ENCODE measurements around the gene GPHN.
"Not testable (repeated sequence)": the region's sequence is repeated elsewhere in the genome, so short reads cannot be mapped to it uniquely, and the experiment has no call there.

The GPHN gene

DNA sequence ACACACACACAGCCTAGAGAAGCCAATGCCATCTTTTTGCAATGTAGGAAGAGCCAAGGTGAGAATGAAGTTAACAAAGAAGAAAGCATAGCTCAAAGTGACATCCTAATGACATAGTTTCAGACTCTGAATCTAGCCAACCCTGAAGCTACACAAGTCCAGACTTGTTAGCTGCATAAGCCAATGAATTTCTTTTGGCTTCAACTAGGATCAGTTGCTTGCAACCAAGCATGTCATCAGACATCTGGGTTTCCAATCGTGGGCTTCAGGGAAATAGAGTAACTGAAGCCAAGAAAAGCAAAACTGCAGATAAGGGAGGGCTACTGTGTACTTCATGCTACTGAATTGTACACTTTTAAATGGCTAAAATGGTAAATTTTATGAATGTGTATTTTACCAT, 4.4 kb upstream of the GPHN start:
- DNase-seq: no peak

DNA sequence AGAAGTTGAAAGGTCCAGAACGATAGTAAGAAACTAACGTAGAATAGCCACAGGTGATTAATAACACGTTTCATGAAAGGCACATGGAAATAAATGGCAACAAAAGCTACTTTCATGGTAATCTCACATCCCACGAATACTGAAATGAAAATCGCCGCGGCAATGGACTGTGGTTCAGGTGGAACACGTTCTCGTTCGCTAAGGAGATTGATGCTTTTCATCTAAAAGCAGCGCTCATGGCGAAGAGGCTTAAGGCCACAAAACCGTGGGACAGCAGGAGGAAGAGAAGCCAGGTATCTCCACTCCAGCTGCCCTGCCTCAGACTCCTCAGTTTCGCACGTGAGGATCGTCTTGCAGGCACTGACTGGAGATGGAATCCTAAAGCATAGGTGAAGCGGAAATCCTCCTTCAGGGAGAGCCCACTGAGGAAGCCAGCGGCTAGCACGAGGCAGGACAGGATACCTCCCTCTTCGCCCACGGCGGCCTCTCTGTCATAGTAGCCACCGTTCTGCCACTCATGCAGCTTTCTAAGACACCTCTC, 696 bp upstream of the GPHN start:
- no peak for DNase-seq

DNA sequence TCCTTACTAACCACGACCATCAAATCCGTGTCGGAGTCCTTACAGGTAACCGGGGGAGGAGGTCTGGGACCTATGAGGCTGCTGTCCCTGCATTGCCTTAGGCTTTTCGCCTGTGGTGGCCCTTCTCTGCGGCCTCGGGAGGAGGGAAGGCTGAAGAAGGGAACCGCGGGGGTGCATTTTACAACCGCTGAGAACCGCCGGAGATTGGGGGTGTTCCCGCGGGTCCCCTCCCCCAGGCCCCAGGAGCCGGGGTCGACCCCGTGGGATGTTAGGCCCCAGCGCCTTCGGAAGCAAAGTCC, 549 bp downstream of the GPHN start:
- no peak for DNase-seq

DNA sequence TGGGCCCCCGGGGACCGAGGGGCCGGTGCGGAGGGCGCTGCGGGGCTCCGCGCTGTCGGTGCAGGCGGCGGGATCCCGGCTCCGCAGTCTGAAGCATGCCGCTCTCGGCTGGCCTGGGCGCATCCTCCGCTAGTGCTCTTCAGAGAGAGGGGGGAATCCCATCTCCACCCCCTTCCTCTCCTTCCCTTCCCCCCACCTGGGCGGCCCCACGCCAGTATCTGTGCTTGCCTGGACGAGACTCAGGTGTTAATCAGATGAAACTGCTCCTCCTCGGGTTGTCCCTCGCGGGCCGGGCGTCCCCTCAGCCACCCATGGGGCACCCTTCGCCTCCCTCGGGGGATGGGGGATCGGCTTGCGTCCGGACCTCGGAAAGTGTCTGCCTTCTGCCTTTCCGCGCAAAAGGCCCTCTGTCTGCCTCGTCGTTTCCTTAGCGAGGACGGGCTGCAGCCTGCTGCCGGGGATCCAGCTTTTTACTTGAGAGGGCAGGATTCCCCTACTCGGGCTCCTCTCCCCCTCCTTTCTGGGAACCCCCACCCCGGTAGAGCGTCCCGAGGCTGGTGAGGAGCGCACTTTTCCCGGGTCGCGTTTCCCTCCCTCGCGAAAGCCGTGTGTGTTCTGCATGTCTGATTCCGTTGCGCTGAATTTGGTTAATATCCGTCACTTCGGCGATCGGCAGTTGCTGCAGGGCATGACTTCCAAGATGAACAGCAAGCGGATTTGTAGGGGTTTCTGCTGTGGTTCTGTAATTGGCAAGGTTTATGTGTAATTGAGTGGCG, 1.1 kb downstream of the GPHN start:
- peak; percentile 4 for DNase-seq

DNA sequence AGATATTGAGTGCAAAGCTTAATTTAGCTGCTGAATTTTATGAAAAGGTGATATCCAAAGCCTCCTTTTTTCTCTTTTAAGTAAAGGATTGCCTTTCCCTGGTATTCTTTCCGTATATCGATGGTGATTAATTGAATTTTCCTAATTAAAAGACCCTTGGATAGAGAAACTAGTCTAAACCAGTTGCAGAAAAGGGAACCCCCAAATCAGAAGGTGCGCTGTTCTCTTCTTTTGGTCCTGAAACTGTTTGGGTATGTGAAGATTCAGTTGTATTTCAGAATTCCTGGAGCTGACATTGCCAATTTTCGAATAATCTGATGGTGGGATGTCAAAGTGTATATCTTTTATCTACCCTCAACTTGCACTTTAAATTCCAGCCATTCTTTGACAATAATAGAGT, 1.9 kb downstream of the GPHN start:
- DNase-seq: no peak

DNA sequence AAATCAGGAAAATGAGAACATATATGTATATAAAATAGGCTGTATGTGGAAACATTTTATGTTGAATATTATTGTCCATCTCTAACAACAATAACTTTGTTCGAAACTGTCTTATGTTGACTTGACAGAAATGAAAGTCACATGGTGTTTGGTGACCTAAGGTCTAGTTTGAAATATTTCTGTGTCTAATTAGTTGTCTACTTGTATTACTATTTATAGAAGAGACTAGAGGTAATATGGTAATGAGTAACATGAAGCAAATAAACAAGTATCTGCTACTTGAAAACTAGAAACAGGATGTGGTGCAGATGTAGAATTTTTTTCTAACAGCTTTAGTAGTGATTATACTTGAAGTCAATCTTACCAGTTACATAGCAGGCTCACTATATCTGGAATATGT, 3.9 kb downstream of the GPHN start:
- no peak for DNase-seq

DNA sequence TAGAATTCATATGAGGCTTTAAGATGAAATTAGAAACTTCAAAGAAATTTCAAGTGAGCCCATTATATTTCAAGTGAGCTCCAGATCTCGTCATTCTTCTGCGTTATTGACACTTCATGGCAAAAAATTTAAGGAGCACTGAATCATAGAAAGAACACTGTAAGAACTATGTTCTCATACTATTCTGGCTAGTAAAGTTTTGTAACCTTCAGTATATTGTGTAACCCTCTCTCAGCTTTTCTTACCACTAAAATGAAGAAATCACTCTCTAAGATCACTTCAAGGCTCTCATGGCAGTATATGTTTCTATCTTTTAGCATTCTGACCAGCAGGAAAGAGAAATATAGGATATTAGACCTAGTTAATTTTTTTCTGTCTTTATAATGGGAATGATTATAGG, 6.3 kb downstream of the GPHN start:
- no peak for DNase-seq

DNA sequence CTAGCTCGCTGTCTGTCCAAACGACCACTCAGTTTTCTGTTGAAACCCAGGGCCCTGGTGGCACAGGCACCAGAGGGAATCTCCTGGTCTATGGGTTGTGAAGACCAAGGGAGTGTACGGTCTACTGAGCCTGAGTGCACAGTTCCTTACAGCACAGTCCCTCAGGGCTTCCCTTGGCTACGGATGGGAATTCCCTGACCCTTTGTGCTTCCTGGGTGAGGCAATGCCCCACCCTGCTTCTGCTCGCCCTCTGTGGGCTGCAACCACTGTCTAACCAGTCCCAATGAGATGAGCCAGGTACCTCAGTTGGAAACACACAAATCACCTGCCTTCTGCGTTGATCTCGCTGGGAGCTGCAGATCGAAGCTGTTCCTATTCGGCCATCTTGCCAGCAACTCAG, 22.6 kb downstream of the GPHN start:
- no peak for DNase-seq

DNA sequence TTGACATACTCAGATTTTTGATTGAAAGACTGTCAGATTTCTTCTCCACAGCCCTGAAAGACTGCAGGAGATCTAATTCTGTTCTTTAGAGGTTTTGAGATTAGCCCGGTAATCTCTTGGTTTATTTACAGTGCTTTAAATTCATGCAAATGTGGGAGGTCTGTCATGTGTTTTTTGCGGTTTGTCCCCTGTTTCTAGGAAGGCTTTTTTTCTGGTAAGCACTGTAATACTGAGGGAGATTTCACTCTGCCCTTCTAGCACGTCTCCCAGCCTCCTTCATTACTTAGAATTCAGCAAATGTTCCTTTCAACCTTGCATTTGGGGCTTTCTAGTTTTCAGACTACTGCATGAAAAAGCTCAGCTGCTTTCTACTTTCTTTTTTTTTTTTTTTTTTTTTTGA, 31.1 kb downstream of the GPHN start:
- no peak for DNase-seq

DNA sequence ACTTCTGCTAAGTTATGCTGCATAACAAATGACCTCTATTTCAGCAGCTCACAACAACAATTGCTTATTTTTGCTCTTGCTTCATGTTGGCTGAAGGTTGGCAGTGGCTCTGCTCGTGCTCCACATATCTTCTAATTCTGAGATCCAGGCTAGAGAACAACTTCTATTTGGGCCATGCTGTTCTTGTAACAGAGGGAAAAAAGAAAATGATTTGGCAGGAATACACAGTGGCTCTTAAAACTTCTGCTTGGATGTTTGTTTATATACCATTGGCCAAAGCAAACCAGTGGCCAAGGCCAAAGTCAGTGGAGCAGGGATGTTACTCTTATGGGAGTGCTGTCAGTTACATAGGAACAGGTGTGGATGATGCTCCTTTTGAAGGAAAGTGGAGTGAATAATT, 32.1 kb downstream of the GPHN start:
- no peak for DNase-seq

DNA sequence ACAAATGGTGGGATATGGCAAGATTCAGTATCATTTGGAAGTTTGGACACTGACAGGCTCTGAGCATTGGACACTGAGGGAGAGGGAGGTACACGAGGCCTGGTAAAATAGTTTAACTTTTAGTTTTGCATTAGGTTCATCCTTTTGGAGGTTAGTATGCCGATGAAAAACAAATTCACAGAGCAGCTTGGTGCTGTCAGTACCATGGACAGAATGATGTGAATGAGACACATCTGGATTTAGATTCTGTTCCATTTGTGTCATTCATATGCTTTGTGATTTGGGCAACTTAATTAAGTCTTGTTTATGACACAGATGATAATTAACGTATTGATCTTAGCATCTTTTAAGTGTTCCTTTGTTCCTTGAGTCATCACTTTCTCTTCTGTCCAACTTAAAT, 33.7 kb downstream of the GPHN start:
- no peak for DNase-seq

DNA sequence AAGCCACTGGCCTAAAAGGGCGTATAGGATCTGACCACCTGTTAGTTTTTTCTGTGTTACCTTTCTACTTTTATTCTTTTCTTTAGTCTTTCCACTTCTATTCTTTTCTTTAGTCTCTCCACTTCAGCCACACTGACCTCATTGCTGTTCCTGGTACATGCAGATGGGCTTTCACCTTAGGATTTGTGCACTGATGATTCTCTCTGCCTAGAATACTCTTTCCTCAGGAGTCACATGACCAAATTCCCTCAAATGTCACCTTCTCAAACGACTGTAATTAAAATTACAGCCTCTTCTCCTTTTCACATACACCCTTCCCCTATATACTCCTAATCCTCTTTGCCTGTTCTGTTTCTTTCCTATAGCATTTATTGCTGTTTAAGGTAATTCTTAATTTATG, 36.0 kb downstream of the GPHN start:
- DNase-seq: no peak

DNA sequence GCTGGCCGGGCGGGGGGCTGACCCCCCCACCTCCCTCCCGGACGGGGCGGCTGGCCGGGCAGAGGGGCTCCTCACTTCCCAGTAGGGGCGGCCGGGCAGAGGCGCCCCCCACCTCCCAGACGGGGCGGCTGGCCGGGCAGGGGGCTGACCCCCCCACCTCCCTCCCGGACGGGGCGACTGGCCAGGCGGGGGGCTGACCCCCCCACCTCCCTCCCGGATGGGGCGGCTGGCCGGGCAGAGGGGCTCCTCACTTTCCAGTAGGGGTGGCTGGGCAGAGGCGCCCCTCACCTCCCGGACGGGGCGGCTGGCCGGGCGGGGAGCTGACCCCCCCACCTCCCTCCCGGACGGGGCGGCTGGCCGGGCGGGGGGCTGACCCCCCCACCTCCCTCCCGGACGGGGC, 37.2 kb downstream of the GPHN start:
- not testable (repeated sequence) for DNase-seq

DNA sequence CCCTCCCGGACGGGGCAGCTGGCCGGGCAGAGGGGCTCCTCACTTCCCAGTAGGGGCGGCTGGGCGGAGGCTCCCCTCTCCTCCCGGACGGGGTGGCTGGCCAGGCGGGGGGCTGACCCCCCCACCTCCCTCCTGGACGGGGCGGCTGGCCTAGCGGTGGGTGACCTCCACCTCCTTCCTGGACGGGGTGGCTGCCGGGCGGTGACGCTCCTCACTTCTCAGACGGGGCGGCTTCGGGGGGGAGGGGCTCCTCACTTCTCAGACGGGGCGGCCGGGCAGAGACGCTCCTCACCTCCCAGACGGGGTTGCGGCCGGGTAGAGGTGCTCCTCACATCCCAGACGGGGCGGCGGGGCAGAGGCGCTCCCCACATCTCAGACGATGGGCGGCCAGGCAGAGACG, 37.8 kb downstream of the GPHN start:
- not testable (repeated sequence) for DNase-seq

DNA sequence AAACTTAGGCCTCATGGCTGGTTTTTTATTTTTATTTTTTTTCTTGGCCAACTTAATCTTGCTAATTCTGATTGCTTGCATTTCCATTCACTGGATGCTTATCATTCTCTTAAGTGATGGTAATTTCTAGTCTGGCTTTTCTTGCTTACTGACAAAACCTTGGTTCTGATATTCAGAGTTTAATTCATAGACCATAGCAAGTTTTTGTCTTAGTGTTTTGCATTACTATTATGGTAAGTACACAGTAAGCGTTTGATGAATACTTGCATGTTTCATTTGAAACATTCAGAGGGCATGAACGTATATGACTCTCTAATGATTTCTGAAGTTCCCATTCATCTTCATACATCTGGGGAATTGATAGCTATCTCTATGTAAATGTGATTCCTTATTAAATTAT, 55.8 kb downstream of the GPHN start:
- no peak for DNase-seq

DNA sequence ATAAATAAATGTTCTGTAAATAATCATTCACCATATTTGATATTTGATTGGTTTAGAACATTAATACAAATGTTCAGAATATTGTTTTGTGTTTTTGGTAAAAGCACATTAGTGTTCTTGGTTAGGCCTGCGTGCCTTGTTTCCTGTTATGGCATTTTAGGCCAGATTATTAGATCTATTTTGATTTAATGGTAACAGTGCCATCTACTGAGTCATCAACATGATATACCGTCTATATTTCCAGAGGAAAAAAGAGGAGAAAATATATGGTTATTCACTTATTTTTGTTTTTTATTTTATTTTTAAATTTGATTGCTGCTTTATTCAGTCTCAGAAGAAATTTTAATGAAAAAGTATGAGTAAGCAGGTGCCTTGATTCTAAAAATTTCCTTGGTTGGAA, 60.3 kb downstream of the GPHN start:
- DNase-seq: no peak

DNA sequence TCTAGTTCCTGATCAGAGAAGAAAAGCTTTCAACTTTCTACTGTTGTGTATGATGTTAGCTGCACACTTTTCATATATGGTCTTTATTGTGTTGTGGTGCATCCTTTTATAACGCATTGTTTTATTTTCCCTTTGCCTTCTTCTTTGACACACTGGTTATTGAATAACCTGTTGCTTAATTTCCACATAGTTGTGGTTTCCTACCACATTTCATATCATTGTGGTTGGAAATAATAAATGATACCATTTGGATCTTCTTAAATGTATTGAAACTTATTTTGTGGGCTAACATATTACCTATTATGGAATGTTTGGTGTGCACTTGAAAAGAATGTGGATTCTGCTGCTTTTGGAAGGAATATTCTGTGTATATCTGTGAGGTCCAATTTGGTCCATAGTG, 64.9 kb downstream of the GPHN start:
- no peak for DNase-seq

DNA sequence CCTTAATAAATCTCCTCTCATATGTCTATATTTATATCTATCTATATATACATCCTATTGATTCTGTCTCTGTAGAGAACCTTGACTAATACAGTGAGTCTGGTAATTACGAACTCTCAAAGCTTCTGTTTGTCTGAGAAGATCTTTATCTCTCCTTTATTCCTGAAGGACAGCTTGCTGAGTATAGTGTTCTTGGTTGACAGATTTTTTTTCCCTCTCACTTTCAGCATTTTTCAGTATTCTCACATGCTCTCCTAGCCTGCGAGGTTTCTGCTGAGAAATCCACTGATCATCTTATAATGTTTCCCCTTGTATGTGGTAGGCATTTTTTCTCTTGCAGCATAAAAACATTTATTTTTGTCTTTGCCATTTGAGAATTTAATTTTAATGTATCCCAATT, 67.1 kb downstream of the GPHN start:
- DNase-seq: no peak

DNA sequence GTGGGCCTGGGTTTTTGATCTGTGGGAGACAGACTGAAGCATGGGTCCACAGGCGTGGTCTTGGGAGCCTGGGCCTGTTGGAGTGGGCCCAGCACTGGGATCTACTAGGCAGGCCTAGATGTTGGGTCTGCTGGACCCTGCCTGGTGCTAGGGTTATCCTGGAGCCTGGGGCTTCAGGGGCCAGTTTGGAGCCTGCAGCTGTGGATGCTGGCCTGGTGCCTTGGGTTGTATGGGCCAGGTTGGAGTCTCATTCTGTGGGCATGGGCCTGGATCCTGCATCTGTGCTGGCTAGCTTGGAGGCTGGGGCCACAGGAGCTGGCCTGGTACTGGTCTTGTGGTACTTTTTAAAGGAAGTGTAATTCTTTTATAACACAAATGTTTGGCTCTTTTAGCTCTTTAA, 68.0 kb downstream of the GPHN start:
- DNase-seq: no peak

DNA sequence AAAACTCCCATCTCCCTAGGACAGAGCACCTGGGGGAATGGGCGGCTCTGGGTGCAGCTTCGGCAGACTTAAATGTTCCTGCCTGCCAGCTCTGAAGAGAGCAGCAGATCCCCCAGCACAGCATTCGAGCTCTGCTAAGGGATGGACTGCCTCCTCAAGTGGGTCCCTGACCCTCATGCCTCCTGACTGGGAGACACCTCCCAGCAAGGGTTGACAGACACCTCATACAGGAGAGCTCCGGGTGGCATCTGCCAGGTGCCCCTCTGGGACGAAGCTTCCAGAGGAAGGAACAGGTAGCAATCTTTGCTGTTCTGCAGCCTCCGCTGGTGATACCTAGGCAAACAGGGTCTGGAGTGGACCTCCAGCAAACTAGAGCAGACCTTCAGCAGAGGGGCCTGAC, 79.8 kb downstream of the GPHN start:
- DNase-seq: not testable (repeated sequence)

DNA sequence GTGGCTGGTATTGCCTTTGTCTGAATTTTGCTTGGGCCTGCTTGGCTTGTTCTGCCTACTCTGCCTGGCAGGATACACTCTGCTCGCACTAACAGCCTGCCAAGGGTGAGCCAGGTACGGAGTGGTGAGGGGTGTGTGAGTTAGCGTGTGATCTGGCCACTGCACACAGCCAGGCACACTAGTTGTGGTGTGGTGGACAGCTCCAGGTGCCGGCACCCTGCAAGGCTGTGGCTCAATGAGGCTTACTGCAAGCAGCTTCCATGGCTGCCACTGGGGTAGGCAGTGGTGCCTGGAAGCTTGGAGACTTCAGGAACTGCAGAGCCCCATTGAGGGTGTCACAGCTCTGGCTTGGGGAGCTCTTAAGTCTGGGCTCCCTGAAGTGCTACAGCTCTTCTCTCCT, 87.4 kb downstream of the GPHN start:
- DNase-seq: no peak

DNA sequence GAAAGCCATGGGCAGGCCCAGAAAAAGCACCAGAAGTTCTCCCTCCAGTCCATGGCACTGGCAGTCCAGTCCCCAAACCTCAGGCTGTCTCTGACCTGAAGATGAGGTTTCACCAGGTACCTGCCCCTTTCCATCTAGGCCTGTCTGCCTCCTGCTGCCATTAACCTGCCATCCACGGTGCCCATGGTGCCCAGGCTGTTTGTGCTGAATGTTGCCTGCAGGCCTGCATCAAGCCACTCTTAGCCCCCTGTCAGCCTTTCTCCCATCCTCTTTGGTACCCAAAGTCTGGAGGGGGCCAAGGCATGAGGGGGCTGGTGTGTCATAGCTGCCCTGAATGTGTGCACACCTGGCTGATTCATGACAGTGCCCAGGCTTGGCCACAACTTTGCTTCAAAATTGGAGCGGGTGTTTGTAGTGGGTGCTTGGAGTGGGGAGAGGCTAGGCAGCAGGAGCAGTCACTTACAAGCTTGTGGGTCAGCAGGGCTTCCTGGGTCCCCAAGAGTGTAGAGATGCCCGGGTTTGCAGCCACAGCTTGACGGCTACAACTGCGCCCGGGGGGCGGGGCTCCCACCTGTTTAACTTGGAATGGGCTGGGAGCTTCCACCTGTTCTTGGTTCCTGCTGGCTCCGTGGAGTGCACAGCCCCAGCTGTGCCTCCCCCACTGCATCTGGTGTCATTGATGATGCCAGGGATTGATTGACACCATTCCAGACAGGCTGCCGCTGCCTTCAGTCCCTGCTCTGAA, 88.5 kb downstream of the GPHN start:
- no peak for DNase-seq

DNA sequence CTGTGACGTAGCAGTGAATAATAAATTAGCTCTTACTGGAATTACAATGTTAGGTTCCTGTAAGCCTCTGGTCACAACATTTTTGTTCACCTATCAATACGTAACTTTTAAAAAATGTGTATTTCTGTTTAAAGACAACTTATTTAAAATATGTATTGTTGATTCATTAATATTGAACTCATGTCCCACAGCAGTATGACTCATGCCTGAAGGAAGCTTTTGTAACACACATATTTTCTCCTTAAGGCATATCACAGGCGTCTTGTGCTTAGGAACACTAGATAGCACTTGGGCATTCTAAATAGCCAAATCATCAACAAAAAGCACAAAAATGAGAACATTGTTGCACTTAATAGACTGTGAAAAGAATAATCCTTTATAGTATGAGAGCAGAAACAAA, 92.5 kb downstream of the GPHN start:
- DNase-seq: no peak

DNA sequence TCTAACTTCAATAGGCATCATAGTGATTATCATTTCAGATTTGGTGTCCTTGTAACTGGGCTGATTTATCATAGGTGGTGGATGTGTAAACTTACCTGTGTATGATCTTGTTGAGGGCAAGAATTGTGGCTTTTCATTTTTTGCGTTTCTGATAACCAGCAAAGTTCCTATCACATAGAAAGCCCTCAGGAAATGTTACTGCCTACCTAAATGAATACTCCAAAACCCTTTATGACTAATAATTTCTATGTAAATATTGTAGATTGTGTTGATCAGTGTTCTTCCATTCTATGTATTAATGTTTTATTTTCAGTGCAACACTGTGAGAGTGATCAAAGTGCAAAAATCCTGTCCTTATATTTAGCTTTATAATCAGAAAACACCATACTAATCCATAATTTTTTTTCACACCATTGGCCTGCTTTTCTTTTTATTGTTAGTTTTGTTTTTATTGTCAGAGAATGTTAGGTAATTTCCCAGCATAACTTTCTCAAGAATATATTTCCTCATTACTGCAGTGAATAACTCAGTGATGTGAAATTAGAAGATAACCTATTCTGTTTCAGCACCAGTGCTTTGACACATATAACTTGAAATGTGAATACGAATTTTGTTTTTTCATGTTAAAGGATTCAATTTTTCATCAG, 94.1 kb downstream of the GPHN start:
- no peak for DNase-seq
